Heart left ventricle (tissue), 13 donors: ENCODE results near the gene SPTBN4.

Experiments
- CTCF ChIP-seq, 12 donors: fragments of 200-600 bp; sonication (generic) in 4 of 12; IDR thresholded peaks; one replicate each; pipeline versions ENCODE4 v1.5.0 to v1.8.0; 2018 to 2022; ENCODE audit warnings: antibody characterized with exemption in 12 of 12, mild to moderate bottlenecking in 5 of 12
- POLR2A ChIP-seq, 2 donors: fragments of 450-650 bp; IDR thresholded peaks; one replicate each; pipeline ENCODE4 v1.6.1; 2017; ENCODE audit warnings: antibody characterized with exemption in 2 of 2, mild to moderate bottlenecking in 2 of 2, moderate library complexity in 2 of 2
- donor health status: ischemic (EF 13 %, LVEDD 7.1; RV severe dilation, severe dysfunction).
- donor health status: DM: no; HTN: yes; CAD: no.
- donor health status: DM: no; HTN: no; CAD: no.
- donor health status: ischemic (EF 25% LVEDD 6.9; RV normal size, moderate dysfunction).
- donor health status: ischemic (EF 25% LVEDD 5.7; RV mildly dilated, moderate dysfunction).
- donor health status: ischemic (EF 35%, LVEDD 5.7; RV mildly dilated, moderate dysfunction).
- donor health status: nonischemic (EF 11% LVEDD 7.7; RV severe dilation, severe dysfunction).
- donor health status: DM: yes; HTN: yes; CAD: no.
- donor health status: PGD.
- donor health status: ischemic (EF 29% LVEDD 5.4; RV normal size, mild dysfunction).
- donor health status: nonischemic (EF 23%, LVEDD 6.1; RV moderate dilation, normal function).

GRCh38 chr19:40499320-40499719 is 32.5 kb downstream of the SPTBN4 start:
- no peak for TF ChIP-seq CTCF (IDR thresholded peaks at IDR 0.05)
- TF ChIP-seq POLR2A (IDR thresholded peaks at IDR 0.05): no peak
